ENCODE data around the gene NAIF1. TPM values are rescaled to one million over a fixed set of nuclear protein-coding genes. Genes with fewer than 3 reads are reported as not detected.

NAIF1 gene
- total RNA-seq, 1 donor from 2014 or later: 6.2 TPM

GRCh38 chr9:128062846-128063831 lies 4.0 kb downstream of the NAIF1 start:
- Mint-ChIP-seq H3K36me3 (ENCODE audit: unreplicated experiment) (no peaks in the 10 kb centered on the region), H3K4me3 (ENCODE audit: unreplicated experiment) (no peak overlapping the region), H3K4me1 (ENCODE audit: low read depth, unreplicated experiment) (peaks cover 5% of the 10 kb centered on the region), H3K27ac (ENCODE audit: unreplicated experiment) (no peak overlapping the region), H3K9me3 (ENCODE audit: unreplicated experiment) (peaks cover 6% of the 10 kb centered on the region), H3K27me3 (ENCODE audit: unreplicated experiment) (no peaks in the 10 kb centered on the region)
- TF ChIP-seq CTCF (IDR thresholded peaks at IDR 0.05; ENCODE audit: partially characterized antibody, unreplicated experiment): no peak
- DNase-seq: no peak

GRCh38 chr9:128062279-128062678 lies 4.8 kb downstream of the NAIF1 start:
- Mint-ChIP-seq H3K4me1 (ENCODE audit: low read depth, unreplicated experiment) (peaks cover 5% of the 10 kb centered on the region), H3K9me3 (ENCODE audit: unreplicated experiment) (peaks cover 6% of the 10 kb centered on the region), H3K36me3 (ENCODE audit: unreplicated experiment) (no peaks in the 10 kb centered on the region), H3K27ac (ENCODE audit: unreplicated experiment) (peak overlapping the region; percentile 69), H3K4me3 (ENCODE audit: unreplicated experiment) (no peak overlapping the region), H3K27me3 (ENCODE audit: unreplicated experiment) (no peaks in the 10 kb centered on the region)
- TF ChIP-seq CTCF (IDR thresholded peaks at IDR 0.05; ENCODE audit: partially characterized antibody, unreplicated experiment): no peak
- DNase-seq: no peak

GRCh38 chr9:128061275-128061960 lies 5.7 kb downstream of the NAIF1 start:
- H3K4me1 Mint-ChIP-seq (ENCODE audit: low read depth, unreplicated experiment): peaks cover 5% of the 10 kb centered on the region
- H3K4me3 Mint-ChIP-seq (ENCODE audit: unreplicated experiment): no peak overlapping the region
- no peaks in the 10 kb centered on the region for H3K27me3 Mint-ChIP-seq (ENCODE audit: unreplicated experiment)
- H3K9me3 Mint-ChIP-seq (ENCODE audit: unreplicated experiment): peaks cover 6% of the 10 kb centered on the region
- no peak for DNase-seq
- no peak for TF ChIP-seq CTCF (IDR thresholded peaks at IDR 0.05; ENCODE audit: partially characterized antibody, unreplicated experiment)
- H3K27ac Mint-ChIP-seq (ENCODE audit: unreplicated experiment): no peak overlapping the region
- no peaks in the 10 kb centered on the region for H3K36me3 Mint-ChIP-seq (ENCODE audit: unreplicated experiment)

- H3K4me1 Mint-ChIP-seq (ENCODE audit: low read depth, unreplicated experiment): peaks cover 6% of the 10 kb centered on the region
- H3K27ac Mint-ChIP-seq (ENCODE audit: unreplicated experiment): no peak overlapping the region
- DNase-seq: no peak
- no peak overlapping the region for H3K4me3 Mint-ChIP-seq (ENCODE audit: unreplicated experiment)
- H3K36me3 Mint-ChIP-seq (ENCODE audit: unreplicated experiment): no peaks in the 10 kb centered on the region
- no peaks in the 10 kb centered on the region for H3K9me3 Mint-ChIP-seq (ENCODE audit: unreplicated experiment)
- no peak for TF ChIP-seq CTCF (IDR thresholded peaks at IDR 0.05; ENCODE audit: partially characterized antibody, unreplicated experiment)
- no peaks in the 10 kb centered on the region for H3K27me3 Mint-ChIP-seq (ENCODE audit: unreplicated experiment)
Measured at GRCh38 chr9:128059365-128059983, 7.6 kb downstream of the NAIF1 start.

Data from glutamatergic neuron (in vitro differentiated cells).